VCaP (cell line): Measurements from ENCODE around the gene LDAH.

Experiments
- H3K27ac ChIP-seq: fragments of 450-650 bp; 2 replicates; pipeline ENCODE4 v1.5.1; 2017
- TF ChIP-seq, protein P1 (sequence below): fragments of 450-650 bp; conservative IDR thresholded peaks from 2 replicates; pipeline ENCODE4 v1.5.1; 2017; ENCODE audit warnings: mild to moderate bottlenecking, moderate library complexity

The LDAH gene

DNA sequence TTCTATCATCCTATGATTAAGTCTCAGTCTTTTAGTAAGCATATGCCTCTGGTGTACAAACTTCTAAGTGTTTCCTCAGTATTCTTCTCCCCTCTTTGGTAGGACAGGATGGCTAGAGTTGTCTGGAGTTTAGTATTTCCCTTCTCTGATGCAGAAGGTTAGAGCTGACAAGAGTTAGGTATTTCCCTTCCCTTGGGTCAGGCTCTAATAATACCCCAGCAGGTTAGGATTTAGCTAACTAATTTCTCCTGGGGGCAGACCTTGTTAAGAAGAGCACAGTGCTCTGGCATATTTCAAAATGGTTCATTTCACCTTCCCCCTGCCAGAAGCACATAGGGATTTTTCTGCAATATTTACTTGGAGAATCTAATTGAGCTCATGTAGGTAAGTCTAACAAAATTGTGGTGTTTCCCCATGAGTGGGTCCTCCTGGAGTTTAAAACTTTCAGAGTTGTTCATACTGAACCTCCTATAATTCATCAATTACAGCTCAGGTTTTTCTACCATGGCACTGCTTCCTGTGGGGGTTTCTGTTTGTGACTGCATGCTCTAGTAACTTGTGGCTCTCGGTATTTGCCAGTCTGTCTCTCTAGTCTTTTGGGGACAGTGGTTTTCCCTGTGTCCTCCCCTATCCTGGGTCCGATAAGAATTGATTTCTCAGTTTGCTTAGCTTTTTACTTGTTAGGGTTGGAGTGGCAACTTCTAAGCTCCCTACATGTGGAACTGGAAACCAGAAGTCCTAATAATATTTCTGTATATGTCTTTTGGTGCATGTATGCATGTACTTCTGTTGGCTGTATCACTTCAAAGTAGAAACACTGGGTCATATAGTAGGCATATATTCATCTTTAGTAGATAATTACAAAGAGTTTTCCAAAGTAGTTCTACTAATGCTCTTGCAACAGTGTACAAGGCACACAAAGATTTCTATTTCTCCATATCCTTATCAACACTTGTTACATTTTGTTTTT lies 78.2 kb downstream of the LDAH start:
- no peak overlapping the region for H3K27ac ChIP-seq
- TF ChIP-seq, protein P1, sequence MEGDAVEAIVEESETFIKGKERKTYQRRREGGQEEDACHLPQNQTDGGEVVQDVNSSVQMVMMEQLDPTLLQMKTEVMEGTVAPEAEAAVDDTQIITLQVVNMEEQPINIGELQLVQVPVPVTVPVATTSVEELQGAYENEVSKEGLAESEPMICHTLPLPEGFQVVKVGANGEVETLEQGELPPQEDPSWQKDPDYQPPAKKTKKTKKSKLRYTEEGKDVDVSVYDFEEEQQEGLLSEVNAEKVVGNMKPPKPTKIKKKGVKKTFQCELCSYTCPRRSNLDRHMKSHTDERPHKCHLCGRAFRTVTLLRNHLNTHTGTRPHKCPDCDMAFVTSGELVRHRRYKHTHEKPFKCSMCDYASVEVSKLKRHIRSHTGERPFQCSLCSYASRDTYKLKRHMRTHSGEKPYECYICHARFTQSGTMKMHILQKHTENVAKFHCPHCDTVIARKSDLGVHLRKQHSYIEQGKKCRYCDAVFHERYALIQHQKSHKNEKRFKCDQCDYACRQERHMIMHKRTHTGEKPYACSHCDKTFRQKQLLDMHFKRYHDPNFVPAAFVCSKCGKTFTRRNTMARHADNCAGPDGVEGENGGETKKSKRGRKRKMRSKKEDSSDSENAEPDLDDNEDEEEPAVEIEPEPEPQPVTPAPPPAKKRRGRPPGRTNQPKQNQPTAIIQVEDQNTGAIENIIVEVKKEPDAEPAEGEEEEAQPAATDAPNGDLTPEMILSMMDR: no peak

DNA sequence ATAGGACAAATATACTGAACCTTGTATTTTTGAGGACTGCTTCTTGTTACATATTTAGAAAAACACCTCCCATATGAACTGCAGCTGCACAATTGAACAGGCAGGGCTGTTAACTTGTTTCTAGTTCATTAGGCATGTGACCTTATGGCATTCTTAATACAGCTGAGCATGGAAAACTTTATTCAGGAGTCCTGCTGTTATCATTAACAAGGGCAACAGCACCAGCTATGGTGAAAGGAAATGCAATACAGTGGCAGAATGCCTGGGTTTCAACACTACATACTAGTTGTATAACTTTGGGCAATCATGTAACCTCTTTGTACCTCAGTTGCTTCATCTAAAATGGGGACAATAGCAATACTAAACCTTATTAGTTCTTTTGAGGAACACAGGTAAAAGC lies 84.1 kb downstream of the LDAH start:
- no peak overlapping the region for H3K27ac ChIP-seq
- TF ChIP-seq, protein P1: no peak

GRCh38 chr2:20737505-20737904 lies 85.4 kb downstream of the LDAH start:
- TF ChIP-seq, protein P1: no peak
- H3K27ac ChIP-seq: no peak overlapping the region

DNA sequence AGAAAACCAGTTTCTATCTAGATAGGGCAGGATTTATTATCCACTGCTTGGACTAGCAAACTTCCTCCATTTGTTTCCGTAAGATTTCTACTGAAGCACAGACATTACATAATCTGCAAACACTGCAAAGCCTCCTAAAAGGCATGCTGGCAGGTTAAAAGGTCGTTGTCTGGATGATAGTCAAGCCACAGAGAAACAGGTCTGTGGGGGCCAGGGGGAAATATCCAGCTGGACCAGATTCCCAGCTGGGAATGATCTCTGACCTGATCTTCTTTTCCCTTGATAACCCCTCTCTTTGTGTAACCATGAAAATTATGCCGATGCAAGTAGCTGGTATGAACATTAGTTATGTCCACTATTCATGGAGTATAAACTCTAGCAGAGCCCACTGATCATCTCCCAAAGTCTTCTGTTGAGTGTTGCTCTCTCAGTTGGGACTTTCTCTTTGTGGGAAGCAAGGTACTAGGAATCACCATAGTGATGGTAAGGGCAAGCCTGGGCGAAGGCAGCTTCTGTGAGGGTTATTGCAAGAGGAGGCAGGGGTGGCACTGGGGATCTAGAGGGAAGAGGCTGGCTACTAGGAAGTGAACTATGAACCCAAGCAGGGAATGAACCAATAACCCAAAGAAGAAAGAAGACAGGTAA lies 94.7 kb downstream of the LDAH start:
- no peak overlapping the region for H3K27ac ChIP-seq

DNA sequence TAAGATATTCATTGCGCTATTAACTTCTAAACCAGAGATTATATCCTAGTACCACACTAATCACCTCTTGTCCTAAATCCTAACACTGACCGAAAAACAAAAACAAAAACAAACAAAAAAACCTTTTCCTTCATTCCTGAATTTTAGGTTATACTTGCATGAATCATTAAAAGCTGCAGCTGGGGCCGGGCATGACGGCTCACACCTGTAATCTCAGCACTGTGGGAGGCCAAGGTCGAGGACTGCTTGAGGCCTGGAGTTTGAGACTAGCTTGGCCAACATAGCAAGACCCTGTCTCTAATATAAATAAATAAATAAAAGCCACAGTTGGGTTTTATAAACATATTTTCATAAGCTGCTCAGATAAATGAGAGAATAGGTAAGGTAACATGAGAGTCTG lies 96.0 kb downstream of the LDAH start:
- TF ChIP-seq, protein P1: no peak
- H3K27ac ChIP-seq: no peak overlapping the region

More for the DNA sequence above, 94.7 kb downstream of the LDAH start:
- TF ChIP-seq, protein P1: no peak

DNA sequence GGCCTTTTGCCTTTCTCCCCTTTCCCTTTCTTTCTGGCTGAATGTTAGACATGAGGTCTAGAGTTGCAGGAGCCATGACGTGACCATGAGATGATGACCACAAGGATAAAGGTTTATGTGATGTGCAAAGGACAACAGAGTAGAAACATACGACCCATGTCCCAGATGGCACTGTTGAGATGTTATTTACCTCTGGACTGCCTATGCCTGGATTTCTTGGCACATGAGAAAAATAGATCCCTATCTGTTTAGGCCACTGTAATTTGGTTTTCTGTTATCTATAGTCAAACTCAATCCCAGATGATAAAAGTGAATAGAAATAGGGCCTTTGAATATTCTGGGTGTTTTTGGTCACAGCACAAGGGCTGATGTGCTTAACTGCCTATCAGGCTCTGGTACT lies 97.1 kb downstream of the LDAH start:
- TF ChIP-seq, protein P1: no peak
- no peak overlapping the region for H3K27ac ChIP-seq

GRCh38 chr2:20724500-20725053 lies 98.3 kb downstream of the LDAH start:
- TF ChIP-seq, protein P1: no peak
- no peak overlapping the region for H3K27ac ChIP-seq
